KOPT-K1 (cell line): Measurements from ENCODE around the gene TPRKB.
A peak's percentile ranks its signal among the peaks of the same experiment; 100 is the strongest.
"Not testable (repeated sequence)": the region's sequence is repeated elsewhere in the genome, so short reads cannot be mapped to it uniquely, and the experiment has no call there.

Experiments
- H3K27ac ChIP-seq: fragments of 200-600 bp; sonication (generic); 2 replicates; pipeline ENCODE4 v1.5.1; 2016; ENCODE audit warnings: antibody characterized with exemption, mild to moderate bottlenecking, low read depth, low read length; ENCODE audit not compliant: poor library complexity, severe bottlenecking
- H3K36me3 ChIP-seq: fragments of 200-600 bp; sonication (generic); 2 replicates; pipeline ENCODE4 v1.5.1; 2017; ENCODE audit warnings: antibody characterized with exemption, mild to moderate bottlenecking, low read length, moderate library complexity; ENCODE audit not compliant: insufficient read depth
- H3K9me3 ChIP-seq: fragments of 200-600 bp; sonication (generic); 2 replicates; pipeline ENCODE4 v1.5.1; 2017; ENCODE audit warnings: antibody characterized with exemption, low read length, mild to moderate bottlenecking; ENCODE audit not compliant: insufficient read depth, poor library complexity, severe bottlenecking

Gene TPRKB

GRCh38 chr2:73736855-73737779 is at the start of gene TPRKB:
Gene TPRKB (minus strand): TSS chr2:73737345. CDS start chr2:73734569, 2,776 bp downstream.
- Histone ChIP-seq H3K9me3 (no peaks in the 10 kb centered on the region), H3K36me3 (peaks cover 26% of the 10 kb centered on the region), H3K27ac (peak within 1 kb of the TSS; percentile 73)

- H3K9me3 ChIP-seq, H3K27ac ChIP-seq, H3K36me3 ChIP-seq: not testable (repeated sequence)
Measured at GRCh38 chr2:73783883-73784282, 46.7 kb upstream of the TPRKB start, which contains the start of gene C2orf78. Gene C2orf78 (plus strand): TSS chr2:73784183. CDS start chr2:73784310, 127 bp downstream.

- H3K27ac ChIP-seq, H3K36me3 ChIP-seq, H3K9me3 ChIP-seq: not testable (repeated sequence)
Measured at GRCh38 chr2:73783402-73783801, 46.3 kb upstream of the TPRKB start.

GRCh38 chr2:73780237-73780582 is 43.1 kb upstream of the TPRKB start:
- H3K27ac ChIP-seq: peak overlapping the region; percentile 71

GRCh38 chr2:73779467-73780236 is 42.5 kb upstream of the TPRKB start, which contains the start of gene DUSP11:
Gene DUSP11 (minus strand): TSS chr2:73780103. CDS start chr2:73779974, 129 bp downstream.
- Histone ChIP-seq H3K9me3 (no peaks in the 10 kb centered on the region), H3K36me3 (peaks cover 25% of the 10 kb centered on the region), H3K27ac (peak within 1 kb of the TSS; percentile 71)

More at GRCh38 chr2:73780237-73780582, 43.1 kb upstream of the TPRKB start:
- Histone ChIP-seq H3K9me3 (no peaks in the 10 kb centered on the region), H3K36me3 (peaks cover 20% of the 10 kb centered on the region)

- H3K9me3 ChIP-seq: not testable (repeated sequence)
- Histone ChIP-seq H3K36me3 (peaks cover 32% of the 10 kb centered on the region), H3K27ac (peak overlapping the region; percentile 71)
Measured at GRCh38 chr2:73778867-73779466, 41.8 kb upstream of the TPRKB start.

- Histone ChIP-seq H3K27ac (no peak overlapping the region), H3K9me3 (no peaks in the 10 kb centered on the region), H3K36me3 (peaks cover 52% of the 10 kb centered on the region)
Measured at GRCh38 chr2:73776869-73777519, 39.8 kb upstream of the TPRKB start.

GRCh38 chr2:73776381-73776780 is 39.2 kb upstream of the TPRKB start:
- no peak overlapping the region for H3K27ac ChIP-seq
- peaks cover 53% of the 10 kb centered on the region for H3K36me3 ChIP-seq
- H3K9me3 ChIP-seq: no peaks in the 10 kb centered on the region

- Histone ChIP-seq H3K9me3 (no peaks in the 10 kb centered on the region), H3K36me3 (peaks cover 87% of the 10 kb centered on the region), H3K27ac (no peak overlapping the region)
Measured at GRCh38 chr2:73772819-73773218, 35.7 kb upstream of the TPRKB start.

- peaks cover 89% of the 10 kb centered on the region for H3K36me3 ChIP-seq
- no peak overlapping the region for H3K27ac ChIP-seq
- no peaks in the 10 kb centered on the region for H3K9me3 ChIP-seq
Measured at GRCh38 chr2:73770725-73771124, 33.6 kb upstream of the TPRKB start.

- Histone ChIP-seq H3K36me3 (peaks cover 91% of the 10 kb centered on the region), H3K27ac (no peak overlapping the region), H3K9me3 (no peaks in the 10 kb centered on the region)
Measured at GRCh38 chr2:73766994-73767393, 29.8 kb upstream of the TPRKB start.

GRCh38 chr2:73766349-73766748 is 29.2 kb upstream of the TPRKB start:
- Histone ChIP-seq H3K36me3 (peaks cover 97% of the 10 kb centered on the region), H3K27ac (no peak overlapping the region), H3K9me3 (no peaks in the 10 kb centered on the region)

- Histone ChIP-seq H3K9me3 (no peaks in the 10 kb centered on the region), H3K36me3 (peaks cover 97% of the 10 kb centered on the region), H3K27ac (no peak overlapping the region)
Measured at GRCh38 chr2:73764945-73765344, 27.8 kb upstream of the TPRKB start.

GRCh38 chr2:73762571-73762970 is 25.4 kb upstream of the TPRKB start:
- Histone ChIP-seq H3K36me3 (peaks cover 91% of the 10 kb centered on the region), H3K27ac (no peak overlapping the region), H3K9me3 (no peaks in the 10 kb centered on the region)
